ENCODE results near the gene ANKRD63. TPM values are rescaled to one million over a fixed set of nuclear protein-coding genes. Genes with fewer than 3 reads are reported as not detected.

The ANKRD63 gene
- total RNA-seq, 1 experiment from 2014 or later: 1.2 TPM

DNA sequence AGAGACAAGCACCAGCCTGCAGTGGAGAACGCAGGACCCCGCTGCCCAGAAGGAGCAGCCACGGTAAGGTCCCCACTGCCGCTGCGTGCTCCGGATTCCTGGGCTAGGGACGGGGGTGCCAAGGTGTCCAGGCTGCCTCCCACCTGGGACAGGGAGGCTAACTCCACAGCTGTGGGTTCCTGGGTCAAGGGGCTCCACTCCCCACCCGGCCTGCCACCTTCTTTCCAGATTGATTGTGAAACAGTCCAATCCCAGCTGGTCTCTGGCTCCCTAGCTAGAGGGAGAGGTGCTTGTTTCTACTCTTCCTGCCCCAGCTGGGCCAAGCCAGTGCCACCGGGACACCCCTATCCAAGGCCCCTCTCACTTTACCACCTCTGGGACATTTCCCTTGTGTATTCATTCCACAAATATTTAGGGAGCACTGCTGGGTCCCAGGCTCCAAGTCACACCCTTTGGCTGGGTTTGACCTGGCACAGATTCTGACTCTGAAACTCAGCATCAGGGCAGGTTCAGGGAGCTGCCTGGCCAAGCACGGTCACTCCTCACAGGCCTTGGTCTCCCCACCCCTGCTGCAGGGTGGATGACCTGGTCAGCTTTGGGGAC is 42.1 kb downstream of the ANKRD63 start (continued):
- no peak for TF ChIP-seq TP53 (CRISPR knock-in tag; IDR thresholded peaks at IDR 0.05)
- TF ChIP-seq TCF7 (CRISPR knock-in tag; IDR thresholded peaks at IDR 0.05; ENCODE audit: low read depth): no peak
- no peak for TF ChIP-seq ZNF263 (CRISPR knock-in tag; IDR thresholded peaks at IDR 0.05; ENCODE audit: low read depth)

DNA sequence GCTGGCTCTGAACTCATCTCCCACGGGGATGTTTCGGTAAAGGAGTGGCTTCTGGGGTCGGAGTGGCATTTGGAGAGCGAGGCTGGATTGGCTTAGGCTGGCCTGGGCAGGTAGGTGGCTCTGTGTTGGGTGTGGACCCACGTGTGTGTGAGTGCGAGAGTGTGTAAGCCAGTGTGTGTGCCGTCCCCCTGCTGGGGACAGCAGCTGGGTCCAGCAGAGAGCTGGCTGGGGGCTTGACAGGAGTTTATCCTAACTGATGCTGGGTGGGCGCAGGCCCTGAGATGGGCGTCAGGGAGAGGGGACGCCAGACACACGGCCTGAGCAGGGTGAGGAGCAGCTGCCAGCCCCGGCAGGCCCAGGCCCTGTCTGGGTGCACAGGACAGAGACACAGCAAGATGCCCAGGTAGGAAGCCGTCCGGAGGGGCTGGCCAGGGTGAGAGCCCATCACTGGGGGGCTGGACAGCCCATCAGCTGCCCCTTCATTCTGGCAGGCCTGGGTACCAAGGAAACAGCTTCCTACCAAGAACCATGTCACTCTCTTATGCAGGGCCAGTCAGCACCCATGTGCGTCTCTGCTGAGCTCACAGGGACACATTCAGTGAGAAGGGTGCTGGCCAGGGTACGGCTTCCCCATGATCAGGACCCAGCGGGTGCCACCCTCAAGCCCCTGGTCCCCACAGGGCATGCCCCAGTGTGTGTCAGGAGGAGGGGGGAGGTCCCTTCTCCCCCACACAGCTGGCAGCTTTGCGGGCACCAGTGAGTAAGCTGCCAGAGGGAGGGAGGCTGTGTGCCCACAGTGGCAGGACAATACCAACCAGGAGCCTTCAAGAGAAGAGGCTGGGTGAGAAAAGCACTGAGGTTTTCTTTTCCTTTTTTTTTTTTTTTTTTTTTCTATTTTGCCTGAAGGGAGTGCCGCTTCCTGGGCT is 42.9 kb downstream of the ANKRD63 start:
- H3K36me3 Mint-ChIP-seq: no peaks in the 10 kb centered on the region
- POLR2A ChIA-PET: interaction anchor here (1.2 to 1.8 kb wide), 3 partner anchors 19 to 188 kb away, joined by 3 to 9 read pairs (median 3); no protein-coding TSS in a partner anchor

DNA sequence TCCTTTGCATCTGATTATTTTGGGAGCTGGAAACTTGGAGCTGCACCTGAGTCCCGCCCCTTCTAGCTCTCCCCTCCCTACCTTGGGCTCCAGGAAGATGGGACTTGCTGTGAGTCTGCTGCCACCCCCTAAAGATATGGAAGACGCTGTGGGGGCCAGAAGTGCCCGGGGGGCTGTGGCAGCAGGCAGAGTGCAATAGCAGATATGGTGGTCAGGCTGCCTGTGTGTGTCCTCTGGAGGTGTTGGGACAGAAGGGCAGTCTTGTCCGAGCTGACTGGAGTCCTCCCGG is 43.5 kb downstream of the ANKRD63 start:
- no peak for TF ChIP-seq TP53 (CRISPR knock-in tag; IDR thresholded peaks at IDR 0.05)
- TF ChIP-seq ZNF671 (CRISPR knock-in tag; IDR thresholded peaks at IDR 0.05): no peak
- 0 out of 2 replicates have a peak, but pooled peaks have one; percentile 7 for TF ChIP-seq NFE2L1 (CRISPR knock-in tag; IDR thresholded peaks at IDR 0.05)
- H3K4me1 Mint-ChIP-seq: peaks cover 12% of the 10 kb centered on the region
- H3K27ac Mint-ChIP-seq: no peak overlapping the region
- H3K9me3 Mint-ChIP-seq: no peaks in the 10 kb centered on the region
- ChIA-PET CTCF (interaction anchor here (0.7 to 7.6 kb wide), 18 partner anchors 8 to 194 kb away, joined by 3 to 153 read pairs (median 8); partner anchors contain the start of genes BUB1B and PLCB2), POLR2A (interaction anchor here (1.2 to 1.8 kb wide), 3 partner anchors 19 to 187 kb away, joined by 3 to 9 read pairs (median 3); no protein-coding TSS in a partner anchor)
- no peaks in the 10 kb centered on the region for H3K36me3 Mint-ChIP-seq
- ATAC-seq: no peak
- DNase-seq (ENCODE audit: low spot score): no peak
- H3K4me3 Mint-ChIP-seq: peak overlapping the region; percentile 60
- H3K27me3 Mint-ChIP-seq (ENCODE audit: low read depth): no peaks in the 10 kb centered on the region

More for the DNA sequence above, 42.9 kb downstream of the ANKRD63 start:
- Mint-ChIP-seq H3K27me3 (ENCODE audit: low read depth) (no peaks in the 10 kb centered on the region), H3K27ac (no peak overlapping the region), H3K9me3 (no peaks in the 10 kb centered on the region), H3K4me1 (peaks cover 16% of the 10 kb centered on the region), H3K4me3 (peak overlapping the region; percentile 60)
- DNase-seq (ENCODE audit: low spot score) (no peak), ATAC-seq (peak; percentile 7)
- CTCF ChIA-PET: interaction anchor here (0.7 to 7.6 kb wide), 18 partner anchors 7 to 195 kb away, joined by 3 to 153 read pairs (median 6); partner anchors contain the start of genes BUB1B and PLCB2
- TF ChIP-seq CREB1 (CRISPR knock-in tag; IDR thresholded peaks at IDR 0.05) (no peak), TEAD4 (CRISPR knock-in tag; IDR thresholded peaks at IDR 0.05) (no peak), OVOL2 (CRISPR knock-in tag; IDR thresholded peaks at IDR 0.05; ENCODE audit: borderline replicate concordance) (no peak), TEAD1 (CRISPR knock-in tag; IDR thresholded peaks at IDR 0.05) (no peak), ELF4 (CRISPR knock-in tag; IDR thresholded peaks at IDR 0.05; ENCODE audit: low read depth) (no peak)
- TF ChIP-seq, protein P1, sequence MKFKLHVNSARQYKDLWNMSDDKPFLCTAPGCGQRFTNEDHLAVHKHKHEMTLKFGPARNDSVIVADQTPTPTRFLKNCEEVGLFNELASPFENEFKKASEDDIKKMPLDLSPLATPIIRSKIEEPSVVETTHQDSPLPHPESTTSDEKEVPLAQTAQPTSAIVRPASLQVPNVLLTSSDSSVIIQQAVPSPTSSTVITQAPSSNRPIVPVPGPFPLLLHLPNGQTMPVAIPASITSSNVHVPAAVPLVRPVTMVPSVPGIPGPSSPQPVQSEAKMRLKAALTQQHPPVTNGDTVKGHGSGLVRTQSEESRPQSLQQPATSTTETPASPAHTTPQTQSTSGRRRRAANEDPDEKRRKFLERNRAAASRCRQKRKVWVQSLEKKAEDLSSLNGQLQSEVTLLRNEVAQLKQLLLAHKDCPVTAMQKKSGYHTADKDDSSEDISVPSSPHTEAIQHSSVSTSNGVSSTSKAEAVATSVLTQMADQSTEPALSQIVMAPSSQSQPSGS (CRISPR knock-in tag; IDR thresholded peaks at IDR 0.05; ENCODE audit: borderline replicate concordance, low read depth): no peak
- TF ChIP-seq, protein P2, sequence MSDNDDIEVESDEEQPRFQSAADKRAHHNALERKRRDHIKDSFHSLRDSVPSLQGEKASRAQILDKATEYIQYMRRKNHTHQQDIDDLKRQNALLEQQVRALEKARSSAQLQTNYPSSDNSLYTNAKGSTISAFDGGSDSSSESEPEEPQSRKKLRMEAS (CRISPR knock-in tag; IDR thresholded peaks at IDR 0.05): no peak
- TF ChIP-seq, protein P3, sequence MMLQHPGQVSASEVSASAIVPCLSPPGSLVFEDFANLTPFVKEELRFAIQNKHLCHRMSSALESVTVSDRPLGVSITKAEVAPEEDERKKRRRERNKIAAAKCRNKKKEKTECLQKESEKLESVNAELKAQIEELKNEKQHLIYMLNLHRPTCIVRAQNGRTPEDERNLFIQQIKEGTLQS (CRISPR knock-in tag; conservative IDR thresholded peaks at IDR 0.05): no peak

DNA sequence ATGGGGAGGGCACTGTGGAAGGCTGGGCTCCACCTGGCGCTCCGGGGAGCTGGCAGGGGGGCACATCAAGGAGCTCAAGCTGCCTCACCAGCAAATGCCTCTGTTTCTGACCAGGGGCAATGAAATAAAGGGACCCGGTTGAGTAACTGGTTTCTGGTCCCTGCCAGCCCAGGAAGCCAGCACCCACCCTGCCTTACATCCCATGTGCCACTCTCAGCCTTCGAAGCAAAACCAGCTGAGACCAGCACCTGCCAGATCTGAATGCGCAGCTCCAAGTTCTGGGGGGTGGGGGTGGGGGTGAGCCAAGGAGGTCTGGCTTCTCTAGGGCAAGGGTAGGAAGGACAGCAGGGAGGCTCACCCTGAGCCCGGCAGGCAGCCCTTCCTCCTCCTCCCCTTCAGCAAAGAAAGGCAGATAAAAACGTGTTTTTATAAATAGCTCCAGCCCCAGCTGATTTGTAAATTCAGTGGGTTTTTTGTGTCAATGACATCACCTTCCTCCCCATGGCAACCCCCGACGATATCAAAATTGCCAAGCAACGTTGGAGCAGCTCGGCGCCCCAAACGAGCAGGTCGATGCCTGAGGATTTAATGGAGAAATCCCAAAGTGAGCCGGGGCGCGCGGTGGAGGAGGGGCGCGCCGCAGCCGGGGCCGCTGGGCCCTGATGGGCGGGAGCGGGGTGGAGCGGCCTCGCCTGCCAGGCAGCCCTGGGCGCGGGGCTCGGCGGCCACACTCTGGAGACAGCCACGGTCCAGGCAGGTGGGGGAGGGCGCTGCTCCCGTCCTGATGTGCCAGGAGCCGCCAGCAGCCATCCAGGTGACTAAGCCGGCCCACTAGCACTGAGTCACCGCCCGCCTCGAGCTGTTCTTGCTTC is 44.1 kb downstream of the ANKRD63 start, which contains the start of gene PAK6:
Gene PAK6, plus strand, starts transcription at position 532 of the 872 bp plus-strand sequence. CDS start 25,723 bp downstream, outside the sequence.
- ChIA-PET CTCF (interaction anchor here (0.6 to 7.6 kb wide), 20 partner anchors 9 to 321 kb away, joined by 3 to 153 read pairs (median 7); partner anchors contain the start of genes BUB1B and PLCB2), POLR2A (interaction anchor here (0.8 to 1.8 kb wide), 4 partner anchors 20 to 36 kb away, joined by 3 to 9 read pairs (median 4); no protein-coding TSS in a partner anchor)
- Mint-ChIP-seq H3K4me3 (peak within 1 kb of the TSS; percentile 60), H3K36me3 (no peaks in the 10 kb centered on the region), H3K27ac (no peak within 1 kb of the TSS), H3K27me3 (ENCODE audit: low read depth) (no peaks in the 10 kb centered on the region), H3K4me1 (peaks cover 12% of the 10 kb centered on the region), H3K9me3 (no peaks in the 10 kb centered on the region)
- peak; percentile 82 for DNase-seq (ENCODE audit: low spot score)
- ATAC-seq: peak; percentile 92
- TF ChIP-seq TP53 (CRISPR knock-in tag; IDR thresholded peaks at IDR 0.05): no peak
- TF ChIP-seq MXD4 (CRISPR knock-in tag; IDR thresholded peaks at IDR 0.05; ENCODE audit: borderline replicate concordance): no peak
- TF ChIP-seq ZNF671 (CRISPR knock-in tag; IDR thresholded peaks at IDR 0.05): no peak
- TF ChIP-seq TEAD1 (CRISPR knock-in tag; IDR thresholded peaks at IDR 0.05): no peak
- TF ChIP-seq, protein P4, sequence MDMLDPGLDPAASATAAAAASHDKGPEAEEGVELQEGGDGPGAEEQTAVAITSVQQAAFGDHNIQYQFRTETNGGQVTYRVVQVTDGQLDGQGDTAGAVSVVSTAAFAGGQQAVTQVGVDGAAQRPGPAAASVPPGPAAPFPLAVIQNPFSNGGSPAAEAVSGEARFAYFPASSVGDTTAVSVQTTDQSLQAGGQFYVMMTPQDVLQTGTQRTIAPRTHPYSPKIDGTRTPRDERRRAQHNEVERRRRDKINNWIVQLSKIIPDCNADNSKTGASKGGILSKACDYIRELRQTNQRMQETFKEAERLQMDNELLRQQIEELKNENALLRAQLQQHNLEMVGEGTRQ (CRISPR knock-in tag; IDR thresholded peaks at IDR 0.05): no peak
- TF ChIP-seq ETV6 (CRISPR knock-in tag; IDR thresholded peaks at IDR 0.05): peak; percentile 36; the same call in 1 of the 2 replicates
- TF ChIP-seq ZNF396 (CRISPR knock-in tag; IDR thresholded peaks at IDR 0.05; ENCODE audit: borderline replicate concordance): no peak
- TF ChIP-seq HMGA2 (CRISPR knock-in tag; IDR thresholded peaks at IDR 0.05): no peak
